ENCODE measurements around the gene MEN1.

Gene MEN1

DNA sequence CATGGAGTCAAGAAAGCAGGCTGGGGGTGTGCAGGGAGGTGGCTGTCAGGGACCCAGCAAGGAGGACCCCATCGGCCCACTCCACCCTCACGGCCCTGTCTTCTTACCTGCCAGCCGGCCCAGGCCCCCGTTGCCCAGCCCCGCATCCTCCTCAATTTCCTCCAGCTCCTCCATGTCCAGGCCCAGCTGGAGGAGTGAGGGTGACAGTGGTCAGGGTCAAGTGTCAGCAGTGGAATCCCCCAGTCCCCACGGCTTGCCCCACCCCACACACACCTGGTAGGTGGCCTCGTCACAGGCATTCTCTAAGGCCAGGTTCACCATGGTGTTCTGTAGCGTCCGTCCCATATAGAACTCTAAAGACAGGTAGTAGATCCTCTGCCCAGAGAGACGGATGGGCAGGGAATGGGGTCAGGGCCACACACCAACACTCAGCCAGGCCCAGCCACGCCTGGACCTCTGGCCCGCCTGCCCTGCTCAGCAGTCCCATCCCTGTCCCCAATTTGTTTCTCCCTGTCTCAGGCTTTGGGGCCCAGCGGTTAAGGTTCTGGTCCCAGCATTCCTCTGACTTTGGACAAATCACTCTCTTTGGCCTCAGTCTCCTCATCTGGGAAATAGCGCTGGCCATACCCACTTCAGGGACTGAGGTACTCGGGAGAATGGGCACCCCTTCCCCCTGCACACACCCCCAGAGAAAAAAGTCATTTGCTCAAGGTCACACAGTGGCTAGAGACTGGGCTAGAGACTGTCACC lies 51.8 kb downstream of the MEN1 start:
- CTCF ChIA-PET = interaction anchor here (0.6 kb wide), 1 partner anchor 70 kb away, joined by 3 read pairs; no protein-coding TSS in a partner anchor
- no peak overlapping the region for H3K27ac ChIP-seq
- TF ChIP-seq, protein P1, sequence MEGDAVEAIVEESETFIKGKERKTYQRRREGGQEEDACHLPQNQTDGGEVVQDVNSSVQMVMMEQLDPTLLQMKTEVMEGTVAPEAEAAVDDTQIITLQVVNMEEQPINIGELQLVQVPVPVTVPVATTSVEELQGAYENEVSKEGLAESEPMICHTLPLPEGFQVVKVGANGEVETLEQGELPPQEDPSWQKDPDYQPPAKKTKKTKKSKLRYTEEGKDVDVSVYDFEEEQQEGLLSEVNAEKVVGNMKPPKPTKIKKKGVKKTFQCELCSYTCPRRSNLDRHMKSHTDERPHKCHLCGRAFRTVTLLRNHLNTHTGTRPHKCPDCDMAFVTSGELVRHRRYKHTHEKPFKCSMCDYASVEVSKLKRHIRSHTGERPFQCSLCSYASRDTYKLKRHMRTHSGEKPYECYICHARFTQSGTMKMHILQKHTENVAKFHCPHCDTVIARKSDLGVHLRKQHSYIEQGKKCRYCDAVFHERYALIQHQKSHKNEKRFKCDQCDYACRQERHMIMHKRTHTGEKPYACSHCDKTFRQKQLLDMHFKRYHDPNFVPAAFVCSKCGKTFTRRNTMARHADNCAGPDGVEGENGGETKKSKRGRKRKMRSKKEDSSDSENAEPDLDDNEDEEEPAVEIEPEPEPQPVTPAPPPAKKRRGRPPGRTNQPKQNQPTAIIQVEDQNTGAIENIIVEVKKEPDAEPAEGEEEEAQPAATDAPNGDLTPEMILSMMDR (conservative IDR thresholded peaks at IDR 0.05; ENCODE audit: low read depth) = no peak
- no peak for DNase-seq (ENCODE audit: low spot score)
- POLR2A ChIA-PET (ENCODE audit: low non-redundant PET) = no interaction called here

DNA sequence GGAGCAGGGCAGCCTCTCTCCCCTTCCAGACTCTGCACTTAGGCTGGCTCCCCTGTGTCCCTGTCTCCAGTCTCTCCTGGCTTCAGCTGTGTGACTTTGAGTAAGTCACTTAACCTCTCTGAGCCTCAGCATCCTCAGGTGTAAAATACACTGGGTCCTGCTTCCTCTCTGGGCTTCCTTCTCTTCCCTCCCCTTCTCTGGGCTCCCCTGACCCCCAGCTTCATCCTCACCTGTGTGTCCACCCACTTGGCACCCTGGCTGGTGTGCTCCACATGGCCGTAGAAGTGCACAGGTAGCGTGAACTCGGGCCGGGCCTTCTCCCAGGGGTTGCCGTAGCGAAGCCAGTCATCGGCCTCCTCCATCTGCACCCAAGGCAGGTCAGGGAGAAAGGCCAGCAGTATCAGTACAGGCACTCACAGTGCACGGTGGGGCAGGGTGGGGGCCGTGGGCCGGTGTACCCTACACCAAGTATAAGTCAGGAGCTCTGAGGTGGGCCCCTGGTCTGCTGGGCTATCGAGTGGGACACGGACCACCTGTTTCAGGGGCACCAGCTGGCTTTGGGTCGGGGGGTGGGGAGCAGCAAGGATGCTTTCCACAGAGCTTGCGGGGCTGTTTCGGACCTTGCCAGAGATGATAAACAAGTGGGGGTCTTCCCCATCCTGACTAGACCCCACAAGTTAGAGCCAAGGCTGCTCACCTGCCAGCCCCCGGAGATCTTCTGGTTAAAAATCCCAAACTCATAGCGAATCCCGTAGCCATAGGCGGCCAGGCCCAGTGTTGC lies 52.6 kb downstream of the MEN1 start:
- H3K27ac ChIP-seq = no peak overlapping the region
- ChIA-PET POLR2A (ENCODE audit: low non-redundant PET) (no interaction called here), CTCF (interaction anchor here (0.7 kb wide), 1 partner anchor 70 kb away, joined by 3 read pairs; no protein-coding TSS in a partner anchor)
- no peak for DNase-seq (ENCODE audit: low spot score)
- TF ChIP-seq, protein P1 (conservative IDR thresholded peaks at IDR 0.05; ENCODE audit: low read depth) = no peak

DNA sequence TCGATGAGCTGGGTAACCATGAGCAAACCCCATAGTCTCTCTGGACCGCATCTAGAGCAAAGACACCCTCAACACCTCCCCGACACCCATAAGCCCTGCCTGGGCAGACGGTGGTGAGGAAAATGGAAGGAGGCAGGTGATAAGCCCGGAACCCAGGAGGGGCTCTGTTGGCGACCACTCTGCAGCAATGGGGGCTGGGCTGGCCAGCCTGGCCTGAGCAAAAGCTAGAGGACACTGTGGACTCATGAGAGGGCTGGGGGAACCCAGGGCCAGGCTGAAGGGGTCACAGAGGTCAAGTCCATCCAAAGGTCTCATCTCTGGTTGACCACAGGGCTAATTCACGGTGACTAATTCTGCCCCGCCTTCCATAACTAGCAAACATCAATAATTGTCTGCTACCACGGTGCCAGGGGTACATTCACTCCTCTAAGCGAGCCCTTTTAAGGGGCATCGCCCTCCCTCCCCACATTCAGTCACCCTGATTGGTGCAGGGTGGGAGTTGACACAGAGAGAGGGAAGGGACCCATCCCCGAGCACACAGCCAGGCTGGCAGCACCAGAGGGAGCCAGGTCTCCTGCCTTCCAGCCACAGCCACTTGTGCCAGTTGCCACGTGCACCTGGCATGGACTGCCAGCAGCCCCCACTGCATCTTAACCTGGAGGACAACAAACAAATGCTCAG lies 54.5 kb downstream of the MEN1 start:
- no peak overlapping the region for H3K27ac ChIP-seq
- TF ChIP-seq, protein P1 (conservative IDR thresholded peaks at IDR 0.05; ENCODE audit: low read depth) = no peak
- DNase-seq (ENCODE audit: low spot score) = no peak
- POLR2A ChIA-PET (ENCODE audit: low non-redundant PET) = no interaction called here
- CTCF ChIA-PET = interaction anchor here (1.4 kb wide), 1 partner anchor 13 kb away, joined by 5 read pairs; the partner anchor contains the start of gene RASGRP2

DNA sequence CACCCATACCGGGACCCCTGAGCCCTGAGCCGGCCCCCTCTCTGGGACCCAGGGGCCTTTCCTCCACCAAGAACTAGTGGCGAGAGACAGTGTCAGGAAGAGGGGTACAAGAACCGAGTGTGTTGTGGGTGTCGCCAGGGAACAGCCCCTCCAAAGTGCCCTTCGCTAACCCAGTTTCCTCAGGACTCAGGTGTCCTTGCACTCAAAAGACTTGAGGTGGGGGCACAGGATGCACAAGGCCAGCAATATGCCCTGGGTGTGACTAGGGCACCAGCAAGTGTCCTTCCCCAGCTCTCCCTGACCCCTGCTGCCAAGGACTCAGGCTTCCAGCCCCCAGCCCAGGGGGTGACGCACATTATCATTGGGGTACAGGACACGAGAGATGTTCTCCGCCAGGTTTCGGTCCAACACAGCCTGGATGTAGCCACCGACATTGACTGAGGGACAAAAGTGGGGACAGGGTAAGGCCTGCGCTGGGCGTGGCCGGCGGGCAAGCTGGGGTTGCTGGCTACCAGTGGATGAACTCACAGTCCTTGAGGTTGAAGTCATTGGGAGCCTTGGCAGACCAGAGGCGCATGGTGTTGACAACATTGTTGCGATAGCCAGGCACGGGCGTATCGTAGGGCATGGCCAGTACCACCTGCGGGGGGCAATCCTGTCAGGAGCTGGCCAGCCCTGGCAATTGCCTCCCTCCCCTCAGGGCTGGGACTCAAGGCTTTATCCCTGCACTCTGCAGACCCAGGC lies 55.3 kb downstream of the MEN1 start:
- ChIA-PET CTCF (interaction anchor here (0.7 to 1.4 kb wide), 2 partner anchors 12 to 30 kb away, joined by 4 to 5 read pairs; partner anchors contain the start of gene RASGRP2), POLR2A (ENCODE audit: low non-redundant PET) (no interaction called here)
- no peak overlapping the region for H3K27ac ChIP-seq
- no peak for DNase-seq (ENCODE audit: low spot score)
- TF ChIP-seq, protein P1 (conservative IDR thresholded peaks at IDR 0.05; ENCODE audit: low read depth) = no peak

DNA sequence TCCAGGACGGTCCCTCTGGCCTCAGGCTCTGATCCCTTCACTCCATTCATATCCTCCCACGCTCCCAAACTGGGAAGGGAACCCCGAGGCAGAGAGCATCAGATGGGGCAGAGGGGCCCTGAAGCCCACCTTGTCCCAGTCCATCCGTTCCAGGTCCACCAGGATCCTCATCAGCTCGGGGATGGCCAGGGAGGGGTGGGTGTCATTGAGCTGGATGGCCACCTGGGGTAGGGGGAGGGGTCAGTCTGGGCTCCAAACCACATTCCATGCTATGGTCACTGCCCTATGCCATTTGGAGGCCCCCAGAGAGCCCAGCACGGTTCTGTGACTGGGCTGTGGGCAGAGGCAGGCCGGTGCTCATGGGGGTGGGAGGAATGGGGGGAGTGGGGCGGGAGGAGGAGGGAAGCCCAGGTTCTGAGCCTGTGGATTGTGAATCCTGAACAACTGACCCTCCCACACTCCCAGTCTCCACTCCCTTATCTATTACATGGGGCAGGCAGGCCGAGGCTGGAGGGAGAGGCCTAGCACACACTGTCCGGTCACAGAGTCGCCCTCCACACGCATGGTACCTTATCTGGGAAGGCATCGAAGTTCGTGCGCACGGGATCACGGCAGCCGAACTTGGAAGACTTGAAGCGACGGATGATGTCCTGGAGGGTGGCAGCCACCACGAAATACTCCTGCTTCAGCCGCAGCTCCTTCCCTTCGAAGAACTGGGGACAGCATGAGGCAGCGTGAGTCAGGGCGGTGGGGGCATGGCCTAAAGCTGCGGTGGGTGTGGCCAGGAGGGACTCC lies 56.0 kb downstream of the MEN1 start:
- no peak for DNase-seq (ENCODE audit: low spot score)
- ChIA-PET CTCF (interaction anchor here (0.7 to 1.4 kb wide), 2 partner anchors 11 to 29 kb away, joined by 4 to 5 read pairs; partner anchors contain the start of gene RASGRP2), POLR2A (ENCODE audit: low non-redundant PET) (no interaction called here)
- no peak overlapping the region for H3K27ac ChIP-seq
- TF ChIP-seq, protein P1 (conservative IDR thresholded peaks at IDR 0.05; ENCODE audit: low read depth) = no peak

Measured in RWPE1 (cell line).